ENCODE results near the gene ECT2.
"Not testable (repeated sequence)": the region's sequence is repeated elsewhere in the genome, so short reads cannot be mapped to it uniquely, and the experiment has no call there.

Gene ECT2

DNA sequence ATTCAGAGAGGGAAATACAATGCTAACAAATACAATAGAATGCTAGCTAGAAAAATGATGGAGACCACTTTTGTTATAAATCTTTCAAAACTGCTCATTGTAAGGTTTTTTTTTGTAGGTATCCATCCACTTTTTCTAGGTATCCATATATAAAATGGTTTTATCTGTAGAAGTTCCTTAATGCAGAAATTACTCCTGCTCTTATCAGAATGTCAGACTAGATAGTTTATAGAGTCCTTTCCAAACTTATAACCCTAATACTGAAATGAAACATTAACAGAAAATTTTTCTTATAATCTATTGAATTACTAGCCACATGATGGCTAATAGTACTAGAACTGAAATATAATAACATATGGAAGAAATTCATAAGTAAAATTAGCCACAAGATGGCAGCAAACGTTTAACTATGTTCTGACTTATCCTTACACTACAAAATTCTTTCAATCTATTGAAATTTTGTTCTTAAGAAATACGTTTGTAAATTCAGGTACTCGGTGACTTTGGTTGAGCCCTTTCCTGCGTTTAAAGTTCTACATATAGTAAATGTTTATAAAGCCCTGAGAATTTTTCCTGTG lies 58.5 kb downstream of the ECT2 start:
- no peak overlapping the region for H3K9ac ChIP-seq (ENCODE audit: insufficient read length)
- no peak for TF ChIP-seq FOXP2 (optimal IDR thresholded peaks at IDR 0.05; ENCODE audit: control extremely low read depth, extremely low read length, insufficient read depth)
- DNase-seq (ENCODE audit: low read depth, low spot score) = peak; percentile 72
- H3K9me3 ChIP-seq (ENCODE audit: low read depth, low read length) = no peaks in the 10 kb centered on the region
- no peak overlapping the region for H3K4me3 ChIP-seq
- peaks cover 84% of the 10 kb centered on the region for H3K36me3 ChIP-seq (ENCODE audit: insufficient read depth, low read length)
- H3K27ac ChIP-seq = no peak overlapping the region

DNA sequence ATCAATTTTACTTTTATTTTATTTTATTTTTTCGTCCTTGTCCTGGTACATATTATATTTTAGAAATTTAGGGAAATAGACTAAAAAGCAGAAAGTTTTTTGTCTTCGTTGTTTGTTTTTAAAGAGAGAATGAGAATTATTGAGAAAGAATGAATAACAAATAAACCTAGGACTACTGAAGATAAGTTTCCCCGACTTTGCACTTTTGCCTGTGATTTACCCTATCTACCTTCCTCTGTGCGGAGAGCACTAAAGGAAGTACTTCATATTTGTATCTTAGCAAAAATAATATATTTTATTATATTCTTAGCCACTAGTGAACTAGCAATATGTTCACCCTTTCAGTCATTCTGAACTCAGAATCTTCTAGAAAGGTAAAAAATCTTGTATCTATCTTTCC lies 60.6 kb downstream of the ECT2 start:
- no peak overlapping the region for H3K27ac ChIP-seq
- TF ChIP-seq EZH2 (IDR thresholded peaks at IDR 0.05) (no peak), POLR2AphosphoS5 (IDR thresholded peaks at IDR 0.05; ENCODE audit: borderline replicate concordance, low read depth, low read length) (no peak)
- no peak for DNase-seq (ENCODE audit: low read depth, low spot score)
- no peaks in the 10 kb centered on the region for H3K9me3 ChIP-seq (ENCODE audit: low read depth, low read length)
- no peak overlapping the region for H3K9ac ChIP-seq (ENCODE audit: insufficient read length)
- H3K36me3 ChIP-seq (ENCODE audit: insufficient read depth, low read length) = peaks cover 85% of the 10 kb centered on the region
- no peak overlapping the region for H3K4me3 ChIP-seq

DNA sequence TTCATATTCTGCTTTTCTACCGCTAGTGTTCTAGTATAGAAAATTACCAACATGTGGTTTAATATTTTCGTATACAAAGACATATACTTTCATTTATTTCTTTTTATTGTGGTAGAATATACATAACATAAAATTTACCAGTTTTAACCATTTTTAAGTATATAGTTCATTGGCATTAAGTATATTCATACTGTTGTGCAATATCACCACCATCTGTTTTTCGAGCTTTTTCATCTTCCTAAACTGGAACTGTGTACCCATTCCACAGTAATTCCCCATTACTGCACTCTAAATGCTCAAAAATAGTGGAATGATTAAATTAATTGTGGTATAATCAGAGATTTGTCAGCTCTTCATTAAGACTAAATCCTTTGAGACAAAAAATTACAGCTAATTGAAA lies 62.9 kb downstream of the ECT2 start:
- Histone ChIP-seq H3K9ac (ENCODE audit: insufficient read length) (no peak overlapping the region), H3K36me3 (ENCODE audit: insufficient read depth, low read length) (peaks cover 80% of the 10 kb centered on the region), H3K4me3 (no peak overlapping the region), H3K27ac (no peak overlapping the region), H3K9me3 (ENCODE audit: low read depth, low read length) (no peaks in the 10 kb centered on the region)
- TF ChIP-seq EZH2 (IDR thresholded peaks at IDR 0.05) (no peak), FOXP2 (optimal IDR thresholded peaks at IDR 0.05; ENCODE audit: control extremely low read depth, extremely low read length, insufficient read depth) (no peak), POLR2AphosphoS5 (IDR thresholded peaks at IDR 0.05; ENCODE audit: borderline replicate concordance, low read depth, low read length) (no peak)
- no peak for DNase-seq (ENCODE audit: low read depth, low spot score)

DNA sequence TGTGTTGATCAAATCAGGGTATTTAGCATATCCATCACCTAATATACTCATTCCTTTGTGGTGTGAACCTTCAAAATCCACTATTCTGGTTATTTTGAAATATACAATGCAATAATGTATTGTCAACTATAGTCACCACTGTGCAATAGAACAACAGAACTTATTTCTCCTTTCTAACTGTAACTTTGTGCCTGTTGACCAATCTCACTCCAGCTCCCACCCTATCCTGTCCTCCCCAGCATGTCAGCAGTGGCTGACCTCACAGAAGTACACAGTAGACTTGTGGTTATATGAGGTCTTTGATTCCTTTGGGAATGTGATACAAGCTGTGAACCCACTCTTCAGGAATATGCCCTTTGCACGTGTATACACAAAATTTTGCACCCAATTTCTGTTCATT lies 64.2 kb downstream of the ECT2 start:
- TF ChIP-seq FOXP2 (optimal IDR thresholded peaks at IDR 0.05; ENCODE audit: control extremely low read depth, extremely low read length, insufficient read depth) (no peak), EZH2 (IDR thresholded peaks at IDR 0.05) (no peak), POLR2AphosphoS5 (IDR thresholded peaks at IDR 0.05; ENCODE audit: borderline replicate concordance, low read depth, low read length) (no peak)
- Histone ChIP-seq H3K9ac (ENCODE audit: insufficient read length) (no peak overlapping the region), H3K27ac (no peak overlapping the region), H3K4me3 (no peak overlapping the region), H3K9me3 (ENCODE audit: low read depth, low read length) (no peaks in the 10 kb centered on the region; the same call in 1 of the 2 replicates), H3K36me3 (ENCODE audit: insufficient read depth, low read length) (peaks cover 80% of the 10 kb centered on the region)
- DNase-seq (ENCODE audit: low read depth, low spot score) = no peak

DNA sequence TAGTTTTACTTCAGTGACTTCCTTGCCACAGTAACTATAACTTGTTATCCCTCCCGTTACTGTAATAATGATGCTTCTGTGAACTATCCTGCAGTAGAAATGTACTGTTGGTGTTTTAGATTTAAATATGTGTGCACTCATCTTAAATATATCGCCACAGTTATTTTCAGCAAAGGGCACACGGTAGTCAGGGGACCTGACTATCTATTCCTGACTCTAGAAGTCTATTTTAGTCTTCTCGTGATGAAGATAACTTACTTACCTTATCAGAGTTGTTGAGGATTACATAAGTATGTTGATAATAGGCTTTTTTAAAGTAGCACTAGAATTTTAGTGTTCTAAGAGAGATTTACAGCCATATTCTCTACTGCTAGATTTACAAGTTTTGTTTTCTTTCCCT lies 65.3 kb downstream of the ECT2 start:
- TF ChIP-seq EZH2 (IDR thresholded peaks at IDR 0.05) (no peak), FOXP2 (optimal IDR thresholded peaks at IDR 0.05; ENCODE audit: control extremely low read depth, extremely low read length, insufficient read depth) (no peak)
- H3K4me3 ChIP-seq = no peak overlapping the region

DNA sequence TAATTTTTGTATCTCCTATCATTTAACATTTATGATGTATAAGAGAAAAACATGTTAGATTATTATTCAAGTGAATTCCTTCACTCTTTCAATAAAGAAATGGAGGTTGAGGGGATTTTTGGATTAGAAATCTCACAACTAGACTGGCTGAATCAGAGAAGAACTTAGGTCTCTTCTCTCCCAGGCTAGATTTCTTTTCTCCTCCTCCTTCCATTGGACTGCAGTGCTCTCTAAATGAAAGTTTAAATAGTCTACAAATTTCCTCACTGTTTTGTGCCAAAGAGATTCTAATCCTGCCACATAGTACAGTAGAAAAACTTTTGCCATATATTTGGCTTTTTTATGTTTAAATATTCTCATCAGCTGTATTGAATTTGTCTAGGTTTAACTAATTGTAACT lies 65.8 kb downstream of the ECT2 start:
- DNase-seq (ENCODE audit: low read depth, low spot score) = no peak
- H3K9ac ChIP-seq (ENCODE audit: insufficient read length) = no peak overlapping the region
- peaks cover 4% of the 10 kb centered on the region for H3K9me3 ChIP-seq (ENCODE audit: low read depth, low read length)
- no peak overlapping the region for H3K27ac ChIP-seq
- H3K36me3 ChIP-seq (ENCODE audit: insufficient read depth, low read length) = peaks cover 88% of the 10 kb centered on the region
- H3K4me3 ChIP-seq = no peak overlapping the region
- no peak for TF ChIP-seq EZH2 (IDR thresholded peaks at IDR 0.05)
- no peak for TF ChIP-seq POLR2AphosphoS5 (IDR thresholded peaks at IDR 0.05; ENCODE audit: borderline replicate concordance, low read depth, low read length)
- TF ChIP-seq FOXP2 (optimal IDR thresholded peaks at IDR 0.05; ENCODE audit: control extremely low read depth, extremely low read length, insufficient read depth) = no peak

More for the DNA sequence above, 65.3 kb downstream of the ECT2 start:
- H3K36me3 ChIP-seq (ENCODE audit: insufficient read depth, low read length) = peaks cover 84% of the 10 kb centered on the region
- no peak overlapping the region for H3K9ac ChIP-seq (ENCODE audit: insufficient read length)
- DNase-seq (ENCODE audit: low read depth, low spot score) = no peak
- H3K9me3 ChIP-seq (ENCODE audit: low read depth, low read length) = peaks cover under 1% of the 10 kb centered on the region; the same call in 1 of the 2 replicates
- no peak overlapping the region for H3K27ac ChIP-seq

DNA sequence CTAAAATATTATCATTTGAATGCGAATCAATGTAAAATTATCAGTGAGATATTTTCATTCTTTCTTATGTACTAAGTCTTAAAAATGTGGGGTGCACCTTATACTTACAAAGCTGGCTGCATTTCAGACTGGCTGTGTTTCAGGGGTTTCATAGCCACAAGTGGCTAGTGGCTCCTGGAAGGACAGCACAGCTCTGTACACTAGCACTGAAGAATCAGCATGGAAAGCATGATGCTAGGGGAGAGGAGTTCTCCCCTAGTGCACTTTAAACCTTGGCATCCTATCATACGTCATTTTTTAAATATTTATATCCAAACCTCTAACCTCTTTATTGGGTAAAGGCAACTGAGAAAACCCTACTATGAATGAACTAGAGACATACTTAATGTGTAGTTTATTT lies 66.4 kb downstream of the ECT2 start:
- H3K9me3 ChIP-seq (ENCODE audit: low read depth, low read length) = peaks cover 11% of the 10 kb centered on the region
- H3K27ac ChIP-seq = no peak overlapping the region
- no peak overlapping the region for H3K4me3 ChIP-seq
- no peak overlapping the region for H3K9ac ChIP-seq (ENCODE audit: insufficient read length)
- DNase-seq (ENCODE audit: low read depth, low spot score) = no peak
- H3K36me3 ChIP-seq (ENCODE audit: insufficient read depth, low read length) = peaks cover 88% of the 10 kb centered on the region
- no peak for TF ChIP-seq EZH2 (IDR thresholded peaks at IDR 0.05)
- no peak for TF ChIP-seq FOXP2 (optimal IDR thresholded peaks at IDR 0.05; ENCODE audit: control extremely low read depth, extremely low read length, insufficient read depth)
- TF ChIP-seq POLR2AphosphoS5 (IDR thresholded peaks at IDR 0.05; ENCODE audit: borderline replicate concordance, low read depth, low read length) = no peak

DNA sequence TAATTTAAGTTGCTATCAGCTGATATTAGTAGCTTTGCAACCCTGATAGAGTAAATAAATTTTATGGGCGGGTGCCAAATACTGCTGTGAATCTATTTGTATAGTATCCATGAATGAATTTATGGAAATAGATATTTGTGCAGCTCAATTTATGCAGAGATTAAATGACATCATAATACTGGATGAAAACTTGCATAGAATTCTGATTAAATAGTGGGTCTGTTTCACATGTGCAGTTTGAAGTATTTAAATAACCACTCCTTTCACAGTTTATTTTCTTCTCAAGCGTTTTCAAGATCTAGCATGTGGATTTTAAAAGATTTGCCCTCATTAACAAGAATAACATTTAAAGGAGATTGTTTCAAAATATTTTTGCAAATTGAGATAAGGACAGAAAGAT lies 70.0 kb downstream of the ECT2 start:
- no peak for DNase-seq (ENCODE audit: low read depth, low spot score)
- TF ChIP-seq FOXP2 (optimal IDR thresholded peaks at IDR 0.05; ENCODE audit: control extremely low read depth, extremely low read length, insufficient read depth) (no peak), POLR2AphosphoS5 (IDR thresholded peaks at IDR 0.05; ENCODE audit: borderline replicate concordance, low read depth, low read length) (no peak), EZH2 (IDR thresholded peaks at IDR 0.05) (no peak)
- Histone ChIP-seq H3K36me3 (ENCODE audit: insufficient read depth, low read length) (peaks cover 89% of the 10 kb centered on the region), H3K27ac (no peak overlapping the region), H3K4me3 (no peak overlapping the region), H3K9me3 (ENCODE audit: low read depth, low read length) (peaks cover 12% of the 10 kb centered on the region), H3K9ac (ENCODE audit: insufficient read length) (no peak overlapping the region)

DNA sequence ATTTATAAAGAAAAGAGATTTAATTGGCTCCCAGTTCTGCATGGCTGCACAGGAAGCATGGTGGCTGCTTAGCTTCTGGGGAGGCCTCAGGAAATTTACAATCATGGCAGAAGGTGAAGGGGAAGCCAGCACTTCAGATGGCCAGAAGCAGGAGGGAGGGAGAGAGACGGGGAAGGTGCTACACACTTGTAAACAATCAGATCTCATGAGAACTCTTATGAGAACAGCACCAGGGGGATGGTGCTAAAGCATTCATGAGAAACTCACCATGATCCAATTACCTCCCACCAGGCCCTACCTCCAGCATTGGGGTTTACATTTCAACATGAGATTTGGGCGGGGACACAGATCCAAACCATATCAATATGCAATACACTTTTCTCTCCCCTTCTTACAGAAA lies 73.7 kb downstream of the ECT2 start:
- H3K9me3 ChIP-seq (ENCODE audit: low read depth, low read length) = peaks cover 17% of the 10 kb centered on the region
- no peak overlapping the region for H3K27ac ChIP-seq
- no peak for DNase-seq (ENCODE audit: low read depth, low spot score)
- no peak for TF ChIP-seq FOXP2 (optimal IDR thresholded peaks at IDR 0.05; ENCODE audit: control extremely low read depth, extremely low read length, insufficient read depth)
- TF ChIP-seq POLR2AphosphoS5 (IDR thresholded peaks at IDR 0.05; ENCODE audit: borderline replicate concordance, low read depth, low read length) = no peak
- no peak for TF ChIP-seq EZH2 (IDR thresholded peaks at IDR 0.05)
- H3K36me3 ChIP-seq (ENCODE audit: insufficient read depth, low read length) = peaks cover 68% of the 10 kb centered on the region
- no peak overlapping the region for H3K9ac ChIP-seq (ENCODE audit: insufficient read length)
- H3K4me3 ChIP-seq = no peak overlapping the region

DNA sequence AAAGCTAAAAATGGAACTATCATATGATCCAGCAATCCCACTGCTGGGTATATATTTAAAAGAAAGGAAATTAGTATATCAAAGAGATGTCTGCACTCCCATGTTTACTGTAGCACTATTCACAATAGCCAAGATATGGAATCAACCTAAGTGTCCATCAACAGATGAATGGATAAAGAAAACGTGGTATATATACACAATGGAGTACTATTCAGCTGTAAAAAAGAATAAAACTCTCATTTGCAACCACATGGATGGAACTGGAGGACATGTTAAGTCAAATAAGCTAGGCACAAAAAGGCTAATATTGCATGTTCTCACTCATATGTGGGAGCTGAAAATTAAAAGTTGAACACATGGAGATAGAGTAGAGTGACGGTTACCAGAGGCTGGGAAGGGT lies 76.7 kb downstream of the ECT2 start:
- peaks cover 38% of the 10 kb centered on the region for H3K36me3 ChIP-seq (ENCODE audit: insufficient read depth, low read length)
- not testable (repeated sequence) for H3K9ac ChIP-seq (ENCODE audit: insufficient read length); H3K27ac ChIP-seq; DNase-seq (ENCODE audit: low read depth, low spot score); H3K9me3 ChIP-seq (ENCODE audit: low read depth, low read length); H3K4me3 ChIP-seq
